ENCODE results near the gene RPP30.
A peak's percentile ranks its signal among the peaks of the same experiment; 100 is the strongest.
"Not testable (repeated sequence)": the region's sequence is repeated elsewhere in the genome, so short reads cannot be mapped to it uniquely, and the experiment has no call there.

The RPP30 gene

DNA sequence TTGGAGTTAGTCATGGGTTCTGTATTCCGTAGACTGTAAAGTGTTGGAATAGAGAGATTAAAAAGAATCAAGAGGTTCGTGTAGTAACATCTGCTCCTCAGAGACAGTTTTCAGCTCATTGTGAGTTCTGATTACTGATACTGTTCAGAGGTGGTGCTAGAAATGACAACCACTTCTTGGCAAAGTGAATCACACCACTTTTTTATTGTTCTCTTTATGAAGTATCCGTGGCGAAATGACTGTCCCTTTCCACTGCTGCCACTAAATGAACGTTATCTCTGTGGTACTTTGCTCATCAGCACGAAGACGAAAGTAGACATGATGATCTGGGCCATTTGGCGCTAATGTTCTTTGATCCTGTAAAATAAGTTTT lies 860 bp downstream of the RPP30 start:
- DNase-seq: no peak

DNA sequence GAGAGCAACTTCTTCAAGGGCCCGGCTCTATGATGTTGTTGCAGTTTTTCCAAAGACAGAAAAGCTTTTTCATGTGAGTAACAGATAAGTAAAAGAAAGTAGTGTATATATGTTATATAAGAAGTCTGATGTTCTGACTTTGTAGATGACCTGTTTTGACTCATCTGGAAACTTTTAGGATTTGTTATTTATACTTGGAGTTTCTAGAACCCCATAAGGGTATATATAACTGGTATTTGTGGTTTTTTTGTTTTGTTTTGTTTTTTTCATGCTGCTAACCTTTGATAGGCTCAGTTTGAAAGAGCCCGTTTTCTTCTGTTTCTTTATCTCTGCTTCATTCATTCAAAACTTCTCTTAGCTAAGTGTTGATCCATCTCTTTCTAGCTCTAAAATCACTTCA lies 7.3 kb downstream of the RPP30 start:
- no peak for DNase-seq

DNA sequence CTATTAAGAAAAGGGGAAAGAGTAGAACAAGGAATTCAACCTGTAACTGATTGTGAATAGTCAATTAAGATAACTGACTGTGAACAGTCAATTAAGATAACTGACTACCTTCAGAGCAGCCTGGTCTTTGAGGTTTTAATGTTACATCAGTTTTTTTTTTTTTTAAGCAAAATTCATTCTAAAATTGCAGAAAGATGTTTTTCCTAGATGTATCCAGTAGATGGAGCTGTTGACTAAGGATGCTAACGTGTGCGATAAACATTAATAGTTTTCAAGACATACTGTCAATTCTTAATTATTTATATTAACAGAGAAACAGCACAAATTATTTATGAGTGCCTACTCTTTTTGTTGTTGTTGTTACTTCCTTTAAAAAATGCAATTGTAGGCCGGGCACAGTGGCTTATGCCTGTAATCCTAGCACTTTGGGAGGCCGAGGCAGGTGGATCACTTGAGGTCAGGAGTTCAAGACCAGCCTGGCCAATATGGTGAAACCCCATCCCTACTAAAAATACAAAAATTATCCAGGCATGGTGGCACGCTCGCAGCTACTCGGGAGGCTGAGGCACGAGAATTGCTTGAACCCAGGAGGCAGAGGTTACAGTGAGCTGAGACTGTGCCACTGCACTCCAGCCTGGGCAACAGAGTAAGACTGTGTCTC lies 8.4 kb downstream of the RPP30 start:
- not testable (repeated sequence) for DNase-seq

DNA sequence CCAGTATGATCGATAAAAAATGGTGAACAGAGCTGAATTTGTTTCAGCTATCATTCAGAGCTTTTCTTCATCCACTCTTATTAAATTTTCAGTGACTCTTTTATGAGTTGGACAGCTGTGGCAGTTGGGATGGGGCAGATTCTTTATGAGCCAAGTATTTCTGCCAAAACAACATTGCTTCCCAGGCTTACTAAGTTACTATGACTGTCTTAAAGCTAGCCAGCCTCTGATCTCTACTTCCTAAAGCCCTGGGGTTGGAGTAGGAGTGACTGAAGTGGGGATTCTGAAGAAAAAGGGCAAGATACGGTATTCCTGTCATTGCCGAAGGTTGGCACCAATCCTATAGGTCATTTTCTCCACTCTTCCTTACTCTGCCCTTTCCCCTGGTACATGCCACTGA lies 12.7 kb downstream of the RPP30 start:
- DNase-seq: no peak

DNA sequence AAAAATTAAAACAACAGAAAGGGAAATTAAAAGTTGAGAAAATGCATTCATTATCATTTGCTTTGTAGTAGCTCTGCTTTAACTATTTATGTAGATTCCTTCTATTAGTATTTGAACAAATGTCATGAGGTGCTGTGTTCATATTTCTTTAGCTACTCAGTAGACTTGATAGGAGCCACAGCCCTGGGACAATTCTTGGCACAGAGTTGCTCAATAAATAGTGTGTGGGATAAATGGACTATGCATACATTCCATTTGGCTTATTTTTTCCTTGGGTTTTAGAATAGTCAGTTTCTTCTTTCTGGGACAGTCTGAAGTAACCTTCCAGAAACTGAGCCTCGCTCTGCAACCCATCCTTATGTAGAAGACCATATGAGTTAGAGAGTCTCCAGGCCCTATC lies 13.4 kb downstream of the RPP30 start:
- no peak for DNase-seq

DNA sequence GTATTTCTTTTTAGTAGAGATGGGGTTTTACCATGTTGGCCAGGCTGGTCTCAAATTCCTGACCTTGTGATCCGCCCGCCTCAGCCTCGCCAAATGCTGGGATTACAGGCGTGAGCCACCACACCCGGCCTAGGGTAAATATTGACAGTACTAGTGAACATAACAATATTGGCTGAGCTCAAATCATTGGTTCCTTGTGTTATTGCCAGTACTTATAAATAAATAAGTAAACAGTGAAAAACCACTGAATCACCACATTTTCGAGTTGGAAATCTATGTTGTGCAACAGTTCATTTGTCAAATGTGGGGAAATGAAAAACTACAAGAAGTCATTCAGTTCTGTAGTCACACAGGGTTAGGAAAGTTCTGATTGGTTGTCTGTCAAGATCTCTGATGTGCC lies 15.8 kb downstream of the RPP30 start:
- no peak for DNase-seq

DNA sequence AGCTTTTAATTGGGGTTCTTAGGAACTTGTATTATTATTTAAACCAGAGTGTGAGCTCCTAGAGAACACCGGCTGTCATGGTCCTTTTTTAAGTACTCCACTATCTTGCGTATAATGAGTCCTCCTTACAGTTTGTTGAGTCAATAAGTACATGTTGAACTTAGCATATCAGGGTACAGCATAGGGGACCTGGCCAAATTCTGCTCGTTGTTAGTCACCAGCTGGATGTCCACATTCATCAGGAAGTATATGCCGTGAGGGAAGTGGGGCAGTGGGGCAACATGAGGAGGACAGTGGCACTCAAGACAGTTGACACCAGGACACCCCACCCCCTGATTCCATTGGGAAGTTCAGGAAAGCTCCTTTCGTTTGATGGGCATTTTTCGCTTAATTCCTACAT lies 16.6 kb downstream of the RPP30 start:
- no peak for DNase-seq

DNA sequence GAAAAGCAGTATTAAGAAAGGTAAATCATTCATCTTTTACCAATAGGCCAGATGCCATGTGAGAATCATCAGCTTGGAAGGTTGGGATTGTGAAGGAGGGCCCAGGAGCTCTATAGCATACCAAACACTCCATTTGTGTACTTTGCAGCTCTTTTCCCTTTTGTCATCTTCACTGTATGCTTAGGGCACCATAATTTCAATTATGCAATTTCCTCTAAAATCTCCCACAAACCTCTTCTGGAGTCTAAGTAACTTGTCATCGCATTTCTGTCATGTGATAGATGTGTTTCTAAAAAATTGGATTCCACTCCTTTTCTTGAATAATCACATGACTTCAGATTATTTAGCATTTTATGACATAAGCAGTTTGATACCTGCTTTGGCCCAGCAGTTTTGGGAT lies 17.9 kb downstream of the RPP30 start:
- no peak for DNase-seq

DNA sequence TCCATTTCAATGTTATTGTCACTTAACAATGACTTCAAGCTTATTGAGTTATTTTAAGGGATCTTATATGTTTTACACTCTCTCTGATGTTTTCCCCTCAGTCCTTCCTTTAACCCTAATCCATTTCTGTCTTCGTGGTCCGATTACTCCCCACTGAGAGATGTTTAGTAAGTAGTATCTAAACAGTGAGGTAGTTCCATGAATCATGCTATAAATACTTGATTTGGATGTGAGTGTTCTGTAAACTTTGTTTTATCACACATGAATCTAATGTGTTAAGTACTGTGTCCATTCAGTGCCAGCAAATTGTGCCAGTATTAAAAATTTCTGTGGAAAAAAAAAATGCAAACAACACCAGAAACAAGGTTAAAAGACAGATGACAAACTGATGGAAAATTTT lies 18.6 kb downstream of the RPP30 start:
- DNase-seq: no peak

DNA sequence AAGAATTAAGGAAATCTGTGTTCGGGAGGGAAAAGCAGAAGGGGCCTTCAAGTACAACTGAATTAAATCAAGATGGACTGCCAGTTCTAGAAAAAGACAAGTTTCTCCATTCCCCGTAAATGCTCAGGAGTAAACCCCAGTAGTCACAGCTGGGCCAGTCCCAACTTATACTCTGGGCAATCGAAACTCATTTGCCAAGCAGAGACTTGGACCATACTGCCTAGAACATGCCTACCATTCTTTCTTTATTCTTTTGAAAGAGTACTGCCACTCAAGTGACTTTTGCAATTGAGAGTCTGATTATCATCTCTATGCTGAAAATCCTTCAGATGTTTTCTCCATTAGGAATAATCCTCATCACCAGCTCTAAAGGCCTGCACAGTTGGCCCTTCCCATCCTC lies 21.4 kb downstream of the RPP30 start:
- DNase-seq: no peak

DNA sequence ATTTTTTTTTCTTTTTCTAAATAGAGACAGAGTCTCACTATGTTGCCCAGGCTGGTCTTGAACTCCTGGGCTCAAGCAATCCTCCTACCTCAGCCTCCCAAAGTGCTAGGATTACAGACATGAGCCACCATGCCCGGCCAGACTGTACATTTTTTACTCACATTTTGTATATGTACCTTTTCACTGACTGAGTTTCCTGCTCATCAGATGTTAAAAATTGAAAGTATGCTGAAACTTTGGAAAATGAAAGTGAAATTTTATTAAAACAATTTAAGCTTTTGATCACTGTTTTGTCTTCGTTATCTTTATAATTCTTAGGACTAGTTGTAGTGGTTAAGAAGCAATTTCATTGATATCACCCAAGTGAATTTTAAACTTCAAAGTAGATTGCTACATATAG lies 25.1 kb downstream of the RPP30 start:
- not testable (repeated sequence) for DNase-seq

DNA sequence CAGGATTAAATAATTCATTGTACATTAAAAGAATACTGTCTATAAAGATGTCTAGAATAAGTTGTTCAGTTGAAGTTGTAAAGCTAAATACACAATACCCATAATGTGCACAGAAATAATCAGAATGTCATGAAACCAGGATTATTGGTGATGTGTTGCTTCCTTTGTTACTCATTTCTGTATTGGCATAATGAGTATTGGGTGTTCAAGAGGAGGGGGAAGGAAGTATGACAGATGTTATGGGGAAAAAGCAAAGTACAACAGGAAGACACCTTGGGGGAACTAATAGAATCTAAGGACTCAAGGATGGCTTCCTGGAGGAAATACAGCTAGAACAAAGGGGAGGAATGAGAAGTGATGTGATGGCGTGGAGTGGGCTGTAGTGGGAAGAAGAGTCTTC lies 34.2 kb downstream of the RPP30 start:
- DNase-seq: no peak

DNA sequence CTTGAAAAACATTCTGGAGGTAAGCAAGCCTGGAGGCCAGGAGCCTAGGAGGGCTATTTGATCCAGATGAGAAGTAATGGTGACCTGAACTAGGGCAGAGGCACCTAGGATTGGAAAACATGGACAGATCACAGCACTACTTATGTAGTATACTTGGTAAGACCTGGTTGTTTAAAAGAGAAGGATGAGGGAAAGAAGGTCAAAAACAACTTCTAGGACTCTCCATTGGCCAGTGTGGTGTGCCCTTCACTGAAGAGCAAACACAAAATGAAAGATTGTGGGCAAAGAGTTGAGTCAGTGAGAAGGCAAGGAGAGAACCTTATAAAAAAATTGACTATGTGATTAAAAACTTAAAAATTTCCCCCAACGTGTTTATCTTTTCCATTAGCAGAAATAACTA lies 34.8 kb downstream of the RPP30 start:
- DNase-seq: no peak

DNA sequence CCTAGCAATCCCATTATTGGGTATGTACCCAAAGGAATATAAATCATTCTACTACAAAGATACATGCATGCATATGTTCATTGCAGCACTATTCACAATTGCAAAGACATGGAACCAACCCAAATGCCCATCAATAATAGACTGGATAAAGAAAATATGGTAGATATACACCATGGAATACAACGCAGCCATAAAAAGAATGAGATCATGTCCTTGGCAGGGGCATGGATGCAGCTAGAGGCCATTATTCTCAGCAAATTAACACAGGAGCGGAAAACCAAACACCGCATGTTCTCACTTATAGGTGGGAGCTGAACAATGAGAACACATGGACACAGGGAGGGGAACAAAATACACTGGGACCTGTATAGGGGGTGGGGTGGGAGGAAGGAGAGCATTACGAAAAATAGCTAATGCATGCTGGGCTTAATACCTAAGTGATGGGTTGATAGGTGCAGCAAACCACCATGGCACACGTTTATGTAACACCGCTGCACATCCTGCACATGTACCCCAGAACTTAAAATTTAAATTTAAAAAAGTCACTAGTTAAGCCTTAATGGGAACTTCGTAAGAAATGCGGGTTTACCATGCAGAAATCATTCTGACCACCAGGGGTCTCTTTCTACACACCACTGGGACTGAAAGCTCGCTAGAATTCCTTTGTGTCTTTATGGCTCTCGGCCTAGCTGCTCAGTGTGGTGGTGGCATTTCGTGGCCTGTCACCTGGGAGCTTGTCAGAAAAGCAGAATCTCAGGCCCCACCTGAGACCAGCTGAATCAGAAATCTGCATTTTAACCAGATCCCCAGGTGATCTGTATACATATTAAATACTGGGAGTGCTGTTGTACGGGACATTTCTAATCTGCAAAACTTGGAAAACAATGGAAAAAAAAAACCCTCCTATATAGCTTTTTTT lies 39.6 kb downstream of the RPP30 start:
- DNase-seq: peak; percentile 43

DNA sequence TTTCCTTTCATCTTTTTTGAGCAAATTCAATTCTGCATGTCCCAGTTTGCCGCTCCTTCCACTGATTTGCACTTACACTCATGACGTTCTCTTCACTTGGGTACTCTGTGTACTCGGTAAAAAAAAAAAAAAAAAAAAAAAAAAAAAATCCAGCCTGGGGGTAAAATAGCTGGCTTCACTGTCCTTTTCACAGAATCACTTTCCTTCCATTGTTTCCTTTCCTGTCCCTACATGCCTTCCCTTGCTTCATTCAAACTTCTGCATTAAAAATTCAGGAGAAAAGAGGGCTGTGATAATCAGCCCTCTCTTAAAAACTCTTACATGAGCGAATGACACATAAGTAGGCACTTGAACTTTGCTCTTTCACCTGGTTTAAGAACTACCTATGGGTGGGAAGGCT lies 40.4 kb downstream of the RPP30 start:
- DNase-seq: no peak

DNA sequence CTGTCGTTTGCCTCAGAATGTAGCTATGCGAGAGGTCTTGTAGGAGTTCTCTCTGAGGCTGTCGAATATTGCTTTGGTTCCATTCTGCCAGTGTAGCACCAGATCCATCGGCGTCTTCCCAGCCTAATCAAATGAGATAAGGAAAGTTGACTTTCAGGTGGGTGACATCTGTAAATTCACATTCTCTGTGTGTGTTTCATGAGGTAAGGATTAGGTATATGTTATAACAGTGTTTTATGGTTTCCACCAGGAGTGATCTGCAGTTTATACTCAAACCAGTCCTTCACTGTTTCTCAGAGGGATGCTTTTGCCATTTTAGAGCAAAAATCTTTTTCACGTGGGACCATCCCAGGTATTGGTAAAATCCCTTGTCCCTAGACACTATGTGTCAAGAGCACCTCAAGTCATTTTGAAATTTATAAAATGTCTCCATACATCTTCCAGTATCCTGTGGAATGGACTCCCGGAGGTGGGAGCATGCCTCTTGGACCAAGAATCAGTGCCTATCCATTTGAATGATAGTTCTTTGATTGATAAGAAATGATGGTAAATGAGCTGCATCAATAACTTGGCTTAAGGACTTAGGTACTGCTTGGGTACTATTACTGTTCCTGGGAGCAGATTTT lies 41.2 kb downstream of the RPP30 start:
- no peak for DNase-seq

DNA sequence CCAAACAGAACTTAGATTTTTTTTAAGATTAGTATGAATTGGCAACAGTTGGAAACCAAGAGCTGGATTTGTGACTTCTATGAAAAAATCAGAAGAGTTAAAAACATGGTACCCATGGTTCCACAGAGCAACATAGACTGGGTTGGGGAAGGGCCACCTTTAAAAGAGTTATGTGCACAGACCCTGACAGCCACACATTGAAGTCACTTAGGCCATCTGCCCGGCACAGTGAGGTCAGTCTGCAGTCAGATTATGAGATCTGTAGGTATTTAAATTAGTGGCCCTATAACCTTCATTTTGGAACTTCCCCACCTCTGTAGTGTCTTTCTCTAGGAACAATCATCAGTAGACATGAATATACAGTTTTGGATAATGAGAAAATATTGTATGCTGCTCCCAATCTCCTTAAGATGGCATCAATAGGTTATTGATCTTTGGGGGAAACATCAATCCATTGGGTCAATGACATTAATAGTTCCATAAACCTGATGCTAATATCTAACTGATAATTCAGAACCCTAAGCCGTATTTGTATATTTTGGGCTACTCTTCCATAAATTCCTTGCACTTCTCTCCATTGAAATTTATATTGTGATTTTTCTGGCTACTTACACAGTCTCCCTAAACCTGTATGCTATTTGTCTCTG lies 42.1 kb downstream of the RPP30 start:
- no peak for DNase-seq

DNA sequence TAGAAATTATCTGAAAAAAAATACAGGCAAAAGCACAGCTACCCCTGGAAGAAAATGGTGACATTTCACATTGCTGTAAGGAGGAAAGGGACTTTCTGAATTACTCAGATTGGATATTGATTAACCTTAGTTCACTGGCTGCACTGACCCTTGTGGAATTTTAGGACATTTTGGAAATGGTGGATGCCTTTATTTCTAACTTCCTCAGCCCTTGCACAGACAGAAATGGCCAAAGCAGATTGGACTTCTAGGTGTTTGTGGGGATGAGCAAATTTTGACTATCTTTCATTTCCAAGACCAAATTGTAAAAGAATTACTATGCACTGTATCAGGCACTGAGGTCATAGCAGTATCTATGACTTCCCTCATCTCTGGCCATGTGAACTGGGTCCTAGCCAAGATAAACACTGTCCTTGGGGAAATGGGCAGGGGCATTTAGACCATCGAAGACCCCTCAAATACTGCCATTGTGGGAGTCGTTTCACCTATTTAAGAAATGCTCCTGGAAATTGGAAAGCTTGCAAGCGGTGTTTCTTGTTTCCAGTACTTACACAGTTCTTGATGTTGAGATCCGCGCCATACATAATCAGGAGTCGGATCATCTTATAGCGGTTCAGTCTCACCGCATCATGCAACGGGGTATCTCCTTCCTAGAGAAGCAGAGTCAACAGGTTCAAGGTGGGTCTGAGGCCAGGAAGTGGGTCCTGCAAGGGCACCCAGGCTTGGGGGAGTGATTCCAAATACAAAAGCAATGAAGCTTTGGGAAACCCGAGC lies 43.4 kb downstream of the RPP30 start:
- DNase-seq: no peak

DNA sequence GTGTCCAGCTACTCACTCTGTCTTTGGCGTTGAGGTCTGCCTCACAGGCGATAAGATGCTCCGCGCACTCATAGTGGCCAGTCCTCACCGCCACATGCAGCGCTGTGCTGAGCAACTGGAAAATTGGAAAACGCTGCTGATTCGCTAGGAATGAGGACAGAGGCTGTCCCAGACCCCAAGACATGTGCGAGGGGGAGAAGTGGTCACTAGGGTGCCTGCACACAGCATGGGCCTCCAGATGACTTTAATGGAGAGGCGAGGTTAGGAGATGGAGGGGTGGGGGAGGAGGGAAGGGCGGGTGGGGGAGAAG lies 43.9 kb downstream of the RPP30 start:
- no peak for DNase-seq

DNA sequence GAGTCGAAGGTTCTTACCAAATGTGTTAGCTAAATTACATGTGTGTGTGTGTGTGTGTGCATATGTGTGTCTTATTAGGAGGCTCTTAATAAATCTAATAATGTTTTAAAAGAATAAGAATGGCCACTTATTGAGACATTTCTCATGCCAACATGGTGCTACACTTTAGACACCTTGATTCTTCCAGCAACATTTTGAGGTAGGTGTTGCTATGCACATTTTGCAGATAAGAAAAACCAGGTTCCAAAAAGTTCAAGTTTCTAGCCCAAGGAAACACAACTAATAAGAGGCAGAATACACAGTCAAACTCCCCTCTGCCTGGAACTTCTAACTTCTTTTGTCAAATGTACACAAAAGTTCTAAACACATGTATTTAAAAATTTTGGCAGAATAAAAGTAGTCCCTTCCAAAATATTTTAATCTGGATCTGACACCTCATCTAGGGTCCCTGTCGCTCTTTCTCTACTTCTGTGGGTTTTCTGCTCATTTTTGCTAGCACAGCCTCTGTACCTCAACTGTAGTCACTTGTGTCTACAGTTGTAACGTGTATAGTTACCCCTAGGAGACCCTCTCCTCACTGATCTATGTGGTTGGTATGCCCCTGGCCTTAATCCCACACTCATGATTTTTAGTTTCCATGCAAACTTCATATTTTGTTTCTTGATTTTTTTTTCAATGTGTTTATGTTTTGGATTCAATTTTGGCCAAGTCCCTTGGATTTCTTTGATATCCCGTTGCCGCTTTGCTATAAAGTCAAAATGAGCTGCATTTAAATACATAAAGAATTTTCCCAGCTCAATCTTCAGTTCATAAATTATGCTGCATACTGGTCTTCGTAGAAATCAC lies 44.8 kb downstream of the RPP30 start:
- no peak for DNase-seq

DNA sequence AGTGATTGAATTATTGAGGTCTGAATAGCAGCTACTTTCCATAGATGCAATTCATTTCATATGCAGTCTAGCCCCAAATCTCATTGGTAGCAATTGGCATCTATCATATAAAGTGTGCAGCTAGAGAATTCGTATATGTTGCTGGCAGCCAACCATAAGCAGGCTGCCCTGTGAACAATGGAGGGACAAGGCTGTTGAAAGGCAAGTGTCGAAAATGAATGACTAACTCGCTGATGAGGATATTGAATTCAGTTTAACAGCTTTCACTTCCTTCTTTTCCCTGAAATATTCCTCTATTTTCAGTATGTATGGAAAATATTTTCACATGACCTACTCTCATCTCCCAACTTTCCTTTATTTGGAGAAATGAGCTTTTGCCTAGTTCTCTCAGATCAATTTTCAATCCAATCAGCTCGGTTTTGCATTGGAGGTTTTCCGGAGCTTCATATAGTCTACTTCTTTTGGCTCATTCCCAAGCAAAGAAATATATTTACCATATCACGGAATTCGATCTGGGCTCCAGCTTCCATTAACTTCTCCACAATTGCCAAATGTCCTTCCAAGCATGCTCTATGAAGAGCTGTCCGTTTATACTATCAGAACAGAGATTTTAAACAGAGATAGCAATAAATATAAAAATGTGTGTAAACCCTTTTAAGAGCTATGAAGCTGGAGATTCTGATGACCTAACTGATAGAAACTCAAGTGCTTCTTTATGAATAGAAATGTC lies 45.6 kb downstream of the RPP30 start:
- DNase-seq: no peak

Measured in NCI-H1048 (cell line).